CD4-positive, alpha-beta memory T cell (primary cell): ENCODE measurements around the gene NOSIP. TPM values are rescaled to one million over a fixed set of nuclear protein-coding genes. Genes with fewer than 3 reads are reported as not detected.

Source experiments
- CTCF ChIA-PET: fragments of 350-600 bp; sonication (Branson Sonifier 250); formaldehyde crosslinking; loops from one replicate; lab custom pipeline; 2021; ENCODE audit warnings: inconsistent platforms; ENCODE audit not compliant: partially characterized antibody; lab: Charles Lee
- POLR2A ChIA-PET: fragments of 350-600 bp; sonication (Branson Sonifier 250); formaldehyde crosslinking; loops from one replicate; lab custom pipeline; 2021; ENCODE audit not compliant: partially characterized antibody; lab: Charles Lee
- DNase-seq, 5 donors: peaks; one replicate each; pipeline versions ENCODE4 v3.0.0 to v3.0.0-alpha.2; 2020 to 2022; ENCODE audit warnings: mixed read lengths in 1 of 5
- H3K27ac ChIP-seq: one replicate; pipeline ENCODE4 v1.7.0; 2013; ENCODE audit warnings: low read depth, low read length
- H3K27me3 ChIP-seq: 2 replicates; pipeline ENCODE4 v1.7.0; 2013; ENCODE audit warnings: mild to moderate bottlenecking, low read length, moderate library complexity; ENCODE audit not compliant: insufficient read depth
- H3K36me3 ChIP-seq: 2 replicates; pipeline ENCODE4 v1.7.0; 2013; ENCODE audit warnings: mild to moderate bottlenecking, low read length, moderate library complexity; ENCODE audit not compliant: insufficient read depth
- H3K4me1 ChIP-seq: 2 replicates; pipeline ENCODE4 v1.7.0; 2013; ENCODE audit warnings: mild to moderate bottlenecking, low read length, moderate library complexity; ENCODE audit not compliant: insufficient read depth
- H3K4me3 ChIP-seq, 2 donors: one replicate each; pipeline ENCODE4 v1.7.0; 2013; ENCODE audit warnings: low read length in 2 of 2, mild to moderate bottlenecking in 1 of 2
- H3K9me3 ChIP-seq, 2 donors: one replicate each; pipeline ENCODE4 v1.7.0; 2013; ENCODE audit warnings: low read length in 2 of 2, control low read depth in 1 of 2; ENCODE audit not compliant: control insufficient read depth in 1 of 2
- H3K27ac Mint-ChIP-seq, 7 donors: one replicate each; pipeline ENCODE4 v1.8.0; 2020 to 2021; ENCODE audit warnings: mixed read lengths in 7 of 7, mild to moderate bottlenecking in 6 of 7, inconsistent platforms in 3 of 7, moderate library complexity in 3 of 7
- H3K27me3 Mint-ChIP-seq, 2 donors: one replicate each; pipeline ENCODE4 v1.8.0; 2020 to 2021; ENCODE audit warnings: mixed read lengths in 2 of 2
- H3K36me3 Mint-ChIP-seq, 2 donors: one replicate each; pipeline ENCODE4 v1.8.0; 2020 to 2021; ENCODE audit warnings: mixed read lengths in 2 of 2, inconsistent platforms in 1 of 2, mild to moderate bottlenecking in 1 of 2
- H3K4me1 Mint-ChIP-seq, 4 donors: one replicate each; pipeline ENCODE4 v1.8.0; 2020 to 2021; ENCODE audit warnings: mixed read lengths in 4 of 4, mild to moderate bottlenecking in 1 of 4
- H3K4me3 Mint-ChIP-seq, 8 donors: one replicate each; pipeline ENCODE4 v1.8.0; 2020 to 2021; ENCODE audit warnings: mixed read lengths in 8 of 8, mild to moderate bottlenecking in 7 of 8, moderate library complexity in 6 of 8, inconsistent platforms in 3 of 8
- H3K9me3 Mint-ChIP-seq, 8 donors: one replicate each; pipeline ENCODE4 v1.8.0; 2020 to 2021; ENCODE audit warnings: mixed read lengths in 8 of 8, mild to moderate bottlenecking in 5 of 8, inconsistent platforms in 3 of 8, moderate library complexity in 1 of 8
- intact Hi-C: fragments of 100-400 bp; cut with micrococcal nuclease; formaldehyde crosslinking; loops from one replicate; pipeline ENCODE4 v1.15.1; 2023
- polyA plus RNA-seq, 2 donors: library from polyadenylated mRNA; unstranded; fragments of 300-500 nt; fragmentation: Illumina TruSeq; gene quantifications; one replicate each; pipeline ENCODE4 v1.2.3, GENCODE V29; 2021
- total RNA-seq, 2 experiments: library from RNA; stranded (reverse); gene quantifications; one replicate each; pipeline ENCODE4 v1.2.3, GENCODE V29; 2021

Gene NOSIP
- total and polyA plus RNA-seq, 4 experiments from 2014 or later = 177 to 674 (median 421) TPM

GRCh38 chr19:49533551-49534488, 46.5 kb downstream of the NOSIP start:
- Mint-ChIP-seq H3K4me1 (peaks cover 16 to 35% (median 22%) of the 10 kb centered on the region in 4 donors), H3K27ac (peak overlapping the region; percentile 17 to 92 (median 83)), H3K9me3 (no peaks in the 10 kb centered on the region), H3K4me3 (peak overlapping the region; percentile 78 to 90 (median 88)), H3K36me3 (no peaks in the 10 kb centered on the region), H3K27me3 (no peaks in the 10 kb centered on the region)
- Histone ChIP-seq H3K4me3 (peak overlapping the region; percentile 61 to 70), H3K27me3 (no peaks in the 10 kb centered on the region), H3K9me3 (no peaks in the 10 kb centered on the region), H3K27ac (peak overlapping the region; percentile 50), H3K36me3 (no peaks in the 10 kb centered on the region), H3K4me1 (peaks cover 23% of the 10 kb centered on the region)
- DNase-seq = peak; percentile 84 to 91 (median 87)
- intact Hi-C loops = no loop called here
- POLR2A ChIA-PET = interaction anchor here (0.7 to 4.4 kb wide), 10 partner anchors 12 to 46 kb away, joined by 3 to 27 read pairs (median 6); partner anchors contain the start of genes FCGRT and RPL13A
- CTCF ChIA-PET = interaction anchor here (0.7 to 5.6 kb wide), 12 partner anchors 13 to 134 kb away, joined by 3 to 47 read pairs (median 4); no protein-coding TSS in a partner anchor

DNA sequence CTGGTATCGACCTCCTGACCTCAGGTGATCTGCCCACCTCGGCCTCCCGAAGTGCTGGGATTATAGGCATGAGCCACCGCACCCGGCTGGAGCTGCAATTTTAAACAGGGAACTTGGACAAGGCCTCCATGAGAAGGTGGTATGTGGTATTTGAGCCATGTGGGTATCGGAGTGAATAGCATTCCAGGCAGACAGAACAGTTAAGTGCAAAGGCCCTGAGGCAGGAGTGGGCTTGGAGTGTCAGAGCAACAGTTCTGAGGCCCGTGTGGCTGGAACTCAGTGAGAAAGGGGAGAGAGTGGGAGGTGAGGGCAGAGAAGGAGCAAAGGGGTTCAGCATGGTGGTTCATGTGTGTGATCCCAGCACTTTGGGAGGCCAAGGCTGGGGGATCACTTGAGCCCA, 49.6 kb downstream of the NOSIP start:
- DNase-seq = no peak
- H3K4me1 Mint-ChIP-seq = peaks cover 22 to 51% (median 34%) of the 10 kb centered on the region in 4 donors
- no peak overlapping the region for H3K4me3 Mint-ChIP-seq
- no peaks in the 10 kb centered on the region for H3K27me3 Mint-ChIP-seq
- no peak overlapping the region for H3K4me3 ChIP-seq
- POLR2A ChIA-PET = no interaction called here
- no peaks in the 10 kb centered on the region for H3K27me3 ChIP-seq
- H3K9me3 ChIP-seq = no peaks in the 10 kb centered on the region
- no peaks in the 10 kb centered on the region for H3K9me3 Mint-ChIP-seq
- no peaks in the 10 kb centered on the region for H3K36me3 ChIP-seq
- no peak overlapping the region for H3K27ac ChIP-seq
- peak overlapping the region in 1 of 7 donors; percentile 43 for H3K27ac Mint-ChIP-seq
- intact Hi-C loops = no loop called here
- no peaks in the 10 kb centered on the region for H3K36me3 Mint-ChIP-seq
- CTCF ChIA-PET = interaction anchor here (0.6 to 2.1 kb wide), 5 partner anchors 14 to 85 kb away, joined by 3 to 12 read pairs (median 5); no protein-coding TSS in a partner anchor
- H3K4me1 ChIP-seq = peaks cover 37% of the 10 kb centered on the region

DNA sequence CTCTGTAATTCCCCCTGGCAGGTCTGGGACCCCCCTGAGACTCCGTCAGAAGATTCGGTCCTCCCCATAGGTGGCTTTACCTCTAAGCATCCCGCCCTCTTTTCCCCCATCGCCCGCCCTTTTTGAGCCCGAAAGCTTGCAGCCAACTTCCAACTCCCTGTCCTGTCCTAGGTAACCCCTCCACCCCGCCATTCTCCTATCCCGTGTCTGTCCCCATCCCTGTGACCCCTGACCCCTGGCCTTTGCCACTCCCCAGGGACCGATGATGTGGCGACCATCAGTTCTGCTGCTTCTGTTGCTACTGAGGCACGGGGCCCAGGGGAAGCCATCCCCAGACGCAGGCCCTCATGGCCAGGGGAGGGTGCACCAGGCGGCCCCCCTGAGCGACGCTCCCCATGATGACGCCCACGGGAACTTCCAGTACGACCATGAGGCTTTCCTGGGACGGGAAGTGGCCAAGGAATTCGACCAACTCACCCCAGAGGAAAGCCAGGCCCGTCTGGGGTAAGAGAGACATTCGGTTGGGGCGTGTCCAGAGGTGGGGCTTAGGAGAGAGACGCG, 52.1 kb downstream of the NOSIP start:
- H3K27me3 Mint-ChIP-seq = no peaks in the 10 kb centered on the region
- no peaks in the 10 kb centered on the region for H3K9me3 Mint-ChIP-seq
- H3K27ac Mint-ChIP-seq = peak overlapping the region in 4 of 7 donors; percentile 31 to 82 (median 51)
- Histone ChIP-seq H3K36me3 (no peaks in the 10 kb centered on the region), H3K9me3 (no peaks in the 10 kb centered on the region), H3K4me1 (peaks cover 19% of the 10 kb centered on the region), H3K27ac (no peak overlapping the region), H3K27me3 (no peaks in the 10 kb centered on the region), H3K4me3 (peak overlapping the region; percentile 48 to 56)
- H3K36me3 Mint-ChIP-seq = no peaks in the 10 kb centered on the region
- H3K4me1 Mint-ChIP-seq = peaks cover 11 to 33% (median 19%) of the 10 kb centered on the region in 4 donors
- H3K4me3 Mint-ChIP-seq = peak overlapping the region; percentile 42 to 87 (median 80)
- CTCF ChIA-PET = interaction anchor here (0.8 to 2.5 kb wide), 5 partner anchors 13 to 41 kb away, joined by 3 to 17 read pairs (median 3); no protein-coding TSS in a partner anchor
- intact Hi-C loops = no loop called here
- POLR2A ChIA-PET = interaction anchor here (0.9 to 1.8 kb wide), 8 partner anchors 14 to 150 kb away, joined by 4 to 10 read pairs (median 6); partner anchors contain the start of gene RPS11
- no peak for DNase-seq

- POLR2A ChIA-PET = no interaction called here
Observed at GRCh38 chr19:49524812-49525455, 55.4 kb downstream of the NOSIP start.

DNA sequence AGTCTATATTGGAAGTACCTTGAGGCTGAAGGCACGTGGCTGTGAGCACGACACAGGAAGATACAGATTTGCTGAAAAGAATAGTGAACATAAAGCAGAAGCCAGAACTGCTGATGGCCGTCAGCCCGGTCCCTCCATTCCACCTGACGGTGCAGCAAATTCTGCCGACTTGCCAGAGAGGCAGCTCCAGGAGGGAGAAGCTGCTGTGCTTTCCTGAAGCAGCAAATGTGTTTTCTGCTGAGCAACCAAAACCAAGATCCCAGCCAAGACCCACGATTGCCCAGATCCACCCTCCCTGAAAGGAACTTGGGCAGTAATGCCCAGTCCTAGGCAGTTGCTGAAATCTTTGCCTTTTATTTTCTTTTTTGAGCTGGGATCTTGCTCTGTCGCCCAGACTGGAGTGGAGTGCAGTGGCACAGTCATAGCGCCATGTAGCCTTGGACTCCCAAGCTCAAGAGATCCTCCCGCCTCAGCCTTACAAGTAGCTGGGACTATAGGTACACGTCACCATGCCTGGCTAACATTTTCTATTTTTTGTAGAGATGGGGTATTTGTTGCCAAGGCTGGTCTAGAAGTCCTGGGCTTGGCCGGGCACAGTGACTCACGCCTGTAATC, 59.5 kb downstream of the NOSIP start:
- H3K4me3 ChIP-seq = no peak overlapping the region
- H3K27me3 Mint-ChIP-seq = no peaks in the 10 kb centered on the region
- H3K9me3 ChIP-seq = no peaks in the 10 kb centered on the region
- no peak overlapping the region for H3K4me3 Mint-ChIP-seq
- H3K9me3 Mint-ChIP-seq = no peaks in the 10 kb centered on the region
- ChIA-PET CTCF (interaction anchor here (1.2 to 2.1 kb wide), 4 partner anchors 9 to 50 kb away, joined by 5 to 8 read pairs (median 6); no protein-coding TSS in a partner anchor), POLR2A (interaction anchor here (0.8 to 1.1 kb wide), 2 partner anchors 9 to 11 kb away, joined by 3 to 4 read pairs; no protein-coding TSS in a partner anchor)
- H3K36me3 Mint-ChIP-seq = peaks cover 0 to 4% of the 10 kb centered on the region in 2 donors
- intact Hi-C loops = no loop called here
- H3K4me1 ChIP-seq = no peaks in the 10 kb centered on the region
- H3K27ac ChIP-seq = no peak overlapping the region
- DNase-seq = no peak
- no peaks in the 10 kb centered on the region for H3K36me3 ChIP-seq
- H3K27me3 ChIP-seq = no peaks in the 10 kb centered on the region
- peaks cover 0 to 6% (median 3%) of the 10 kb centered on the region in 4 donors for H3K4me1 Mint-ChIP-seq
- no peak overlapping the region for H3K27ac Mint-ChIP-seq

More at GRCh38 chr19:49524812-49525455, 55.4 kb downstream of the NOSIP start:
- CTCF ChIA-PET = no interaction called here
- Histone ChIP-seq H3K9me3 (no peaks in the 10 kb centered on the region), H3K4me1 (peaks cover 15% of the 10 kb centered on the region), H3K4me3 (no peak overlapping the region), H3K36me3 (no peaks in the 10 kb centered on the region), H3K27ac (no peak overlapping the region), H3K27me3 (no peaks in the 10 kb centered on the region)
- no peak for DNase-seq
- Mint-ChIP-seq H3K4me1 (peaks cover 8 to 22% (median 14%) of the 10 kb centered on the region in 4 donors), H3K9me3 (no peaks in the 10 kb centered on the region), H3K36me3 (peaks cover 0 to 4% of the 10 kb centered on the region in 2 donors), H3K27me3 (no peaks in the 10 kb centered on the region), H3K27ac (peak overlapping the region in 4 of 7 donors; percentile 7 to 47 (median 21)), H3K4me3 (no peak overlapping the region)
- intact Hi-C loops = no loop called here

GRCh38 chr19:49518033-49518432, 62.3 kb downstream of the NOSIP start:
- Mint-ChIP-seq H3K27me3 (no peaks in the 10 kb centered on the region), H3K36me3 (peaks cover 0 to 4% of the 10 kb centered on the region in 2 donors), H3K9me3 (no peaks in the 10 kb centered on the region), H3K4me1 (peaks cover 3 to 25% (median 11%) of the 10 kb centered on the region in 4 donors), H3K27ac (peak overlapping the region in 1 of 7 donors; percentile 87), H3K4me3 (peak overlapping the region in 1 of 8 donors; percentile 16)
- H3K36me3 ChIP-seq = no peaks in the 10 kb centered on the region
- ChIA-PET CTCF (interaction anchor here (0.9 kb wide), 1 partner anchor 21 kb away, joined by 3 read pairs; no protein-coding TSS in a partner anchor), POLR2A (no interaction called here)
- no peaks in the 10 kb centered on the region for H3K9me3 ChIP-seq
- H3K27me3 ChIP-seq = no peaks in the 10 kb centered on the region
- DNase-seq = no peak
- no peak overlapping the region for H3K27ac ChIP-seq
- intact Hi-C loops = no loop called here
- H3K4me1 ChIP-seq = peaks cover 14% of the 10 kb centered on the region
- no peak overlapping the region for H3K4me3 ChIP-seq
